Transverse colon (tissue), 4 donors: ENCODE data around the gene SLC35F6. TPM values are rescaled to one million over a fixed set of nuclear protein-coding genes. Genes with fewer than 3 reads are reported as not detected.

Source experiments
- DNase-seq: peaks from one replicate; pipeline ENCODE4 v3.0.0-alpha.2; 2019
- H3K27ac ChIP-seq, 4 donors: fragments of 200-600 bp; sonication (generic); 2 replicates each; pipeline ENCODE4 v1.5.1; 2016 to 2018; ENCODE audit warnings: inconsistent platforms in 4 of 4
- H3K27me3 ChIP-seq: fragments of 200-600 bp; sonication (generic); 2 replicates; pipeline ENCODE4 v1.5.1; 2017; ENCODE audit warnings: inconsistent platforms
- H3K36me3 ChIP-seq, 4 donors: fragments of 200-600 bp; sonication (generic); 2 replicates each; pipeline ENCODE4 v1.5.1; 2017 to 2019; ENCODE audit warnings: inconsistent platforms in 4 of 4
- H3K4me1 ChIP-seq, 4 donors: fragments of 200-600 bp; sonication (generic); 2 replicates each; pipeline ENCODE4 v1.5.1; 2017 to 2020; ENCODE audit warnings: inconsistent platforms in 4 of 4
- H3K4me3 ChIP-seq, 4 donors: fragments of 200-600 bp; sonication (generic); 1 replicate in 1 of 4; 2 replicates in 3 of 4; pipeline versions ENCODE4 v1.5.1 to v1.6.1; 2017 to 2019; ENCODE audit warnings: inconsistent platforms in 4 of 4
- H3K9me3 ChIP-seq, 2 donors: fragments of 200-600 bp; sonication (generic); 2 replicates each; pipeline ENCODE4 v1.5.1; 2017 to 2019; ENCODE audit warnings: inconsistent platforms in 2 of 2
- EP300 ChIP-seq: sonication (generic); formaldehyde crosslinking; IDR thresholded peaks from one replicate; pipeline ENCODE4 v1.6.1; 2017; ENCODE audit warnings: antibody characterized with exemption, low read depth
- POLR2A ChIP-seq: fragments of 450-650 bp; IDR thresholded peaks from one replicate; pipeline ENCODE4 v1.6.1; 2016; ENCODE audit warnings: antibody characterized with exemption, mild to moderate bottlenecking, moderate library complexity
- POLR2AphosphoS5 ChIP-seq, 3 donors: sonication (generic); formaldehyde crosslinking; IDR thresholded peaks; one replicate each; pipeline ENCODE4 v1.6.1; 2016; ENCODE audit warnings: antibody characterized with exemption in 3 of 3
- WGBS, 2 donors: methylation state at CpG; one replicate each; pipeline ENCODE4 v1.1.5; 2018; ENCODE audit warnings: low coverage in 1 of 2; 5-methylcytosine and 5-hydroxymethylcytosine counted together
- in situ Hi-C, 4 donors: fragments of 200-750 bp; cut with MboI; loops; one replicate each; pipeline versions ENCODE4 v1.15.0 to v1.15.1; 2017; ENCODE audit warnings: low sequenced_read_pairs in 3 of 4, low pct_ligation_motif_present in 1 of 4, low pct_unique_long_range_greater_than_20kb in 1 of 4
- intact Hi-C: fragments of 100-400 bp; cut with DNase I; formaldehyde crosslinking; loops from one replicate; pipeline ENCODE4 v1.15.1; 2023; ENCODE audit warnings: low total_unique reads
- total RNA-seq, 4 donors: library from RNA; depleted of rRNA; stranded (reverse); fragments of >200 nt; gene quantifications; one replicate each; pipeline ENCODE4 v1.1.0, GENCODE V29; 2016
- TF ChIP-seq, protein P1 (sequence below), 5 experiments: fragments of 200-600 bp in 3 of 5; fragments of 450-650 bp in 2 of 5; sonication (generic) in 3 of 5; IDR thresholded peaks; 1 replicate in 2 of 5; 2 replicates in 3 of 5; pipeline ENCODE4 v1.5.1; 2016 to 2017; ENCODE audit warnings: antibody characterized with exemption in 5 of 5, inconsistent platforms in 3 of 5, mild to moderate bottlenecking in 2 of 5, moderate library complexity in 1 of 5

SLC35F6 gene
- total RNA-seq, 4 donors from 2014 or later, result 23.3 to 36.3 (median 33.3) TPM

GRCh38 chr2:26782876-26783704 is 19.0 kb downstream of the SLC35F6 start:
- H3K27me3 ChIP-seq, result no peaks in the 10 kb centered on the region
- TF ChIP-seq, protein P1, sequence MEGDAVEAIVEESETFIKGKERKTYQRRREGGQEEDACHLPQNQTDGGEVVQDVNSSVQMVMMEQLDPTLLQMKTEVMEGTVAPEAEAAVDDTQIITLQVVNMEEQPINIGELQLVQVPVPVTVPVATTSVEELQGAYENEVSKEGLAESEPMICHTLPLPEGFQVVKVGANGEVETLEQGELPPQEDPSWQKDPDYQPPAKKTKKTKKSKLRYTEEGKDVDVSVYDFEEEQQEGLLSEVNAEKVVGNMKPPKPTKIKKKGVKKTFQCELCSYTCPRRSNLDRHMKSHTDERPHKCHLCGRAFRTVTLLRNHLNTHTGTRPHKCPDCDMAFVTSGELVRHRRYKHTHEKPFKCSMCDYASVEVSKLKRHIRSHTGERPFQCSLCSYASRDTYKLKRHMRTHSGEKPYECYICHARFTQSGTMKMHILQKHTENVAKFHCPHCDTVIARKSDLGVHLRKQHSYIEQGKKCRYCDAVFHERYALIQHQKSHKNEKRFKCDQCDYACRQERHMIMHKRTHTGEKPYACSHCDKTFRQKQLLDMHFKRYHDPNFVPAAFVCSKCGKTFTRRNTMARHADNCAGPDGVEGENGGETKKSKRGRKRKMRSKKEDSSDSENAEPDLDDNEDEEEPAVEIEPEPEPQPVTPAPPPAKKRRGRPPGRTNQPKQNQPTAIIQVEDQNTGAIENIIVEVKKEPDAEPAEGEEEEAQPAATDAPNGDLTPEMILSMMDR (IDR thresholded peaks at IDR 0.05), result no peak
- TF ChIP-seq EP300, result no peak
- peak in 2 of 3 donors; percentile 18 to 55 for TF ChIP-seq POLR2AphosphoS5 (IDR thresholded peaks at IDR 0.05)
- TF ChIP-seq POLR2A, result no peak
- peaks cover 0 to 48% (median 20%) of the 10 kb centered on the region in 4 donors for H3K4me1 ChIP-seq
- H3K9me3 ChIP-seq, result no peaks in the 10 kb centered on the region
- DNase-seq, result peak; percentile 67
- peak overlapping the region; percentile 44 to 71 (median 57) for H3K27ac ChIP-seq
- intact Hi-C loops (no loop called here), in situ Hi-C loops (no loop called here)
- peaks cover 0 to 27% (median 3%) of the 10 kb centered on the region in 4 donors for H3K36me3 ChIP-seq
- no peak overlapping the region for H3K4me3 ChIP-seq
- WGBS, 2 donors, result 55 to 57% methylated on average over 9 to 12 of the region's 12 CpGs

DNA sequence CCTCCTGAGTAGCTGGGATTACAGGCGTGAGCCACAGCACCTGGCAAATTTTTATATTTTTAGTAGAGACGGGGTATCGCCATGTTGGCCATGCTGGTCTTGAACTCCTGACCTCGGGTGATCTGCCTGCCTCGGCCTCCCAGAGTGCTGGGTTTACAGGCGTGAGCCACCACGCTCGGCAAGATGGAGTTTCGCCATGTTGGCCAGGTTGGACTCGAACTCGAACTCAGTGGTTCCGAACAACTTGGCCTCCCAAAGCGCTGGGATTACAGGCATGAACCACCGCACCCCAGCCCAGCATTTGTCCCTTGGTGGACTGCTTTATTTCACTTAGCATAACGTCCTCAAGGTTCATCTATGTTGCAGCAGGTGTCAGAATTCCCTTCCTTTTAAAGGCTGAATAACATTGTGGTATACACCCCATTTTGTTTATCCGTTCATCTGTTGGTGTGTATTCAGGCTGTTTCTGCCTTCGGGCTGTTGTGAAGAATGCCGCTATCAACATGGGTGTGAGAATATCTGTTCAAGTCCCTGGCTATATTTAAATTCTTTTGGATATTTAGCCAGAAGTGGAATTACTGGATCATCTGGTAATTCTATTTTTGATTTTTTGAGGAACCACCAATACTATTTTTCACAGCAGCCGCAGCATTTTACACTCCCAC is 20.6 kb downstream of the SLC35F6 start:
- Histone ChIP-seq H3K9me3 (no peaks in the 10 kb centered on the region), H3K27me3 (peaks cover 4% of the 10 kb centered on the region), H3K27ac (peak overlapping the region in 2 of 4 donors; percentile 65 to 70), H3K4me3 (no peak overlapping the region), H3K4me1 (peaks cover 0 to 36% (median 17%) of the 10 kb centered on the region in 4 donors), H3K36me3 (peaks cover 0 to 15% (median 0%) of the 10 kb centered on the region in 4 donors)
- no peak for TF ChIP-seq EP300
- no peak for TF ChIP-seq POLR2A
- TF ChIP-seq, protein P1 (IDR thresholded peaks at IDR 0.05), result no peak
- no peak for TF ChIP-seq POLR2AphosphoS5 (IDR thresholded peaks at IDR 0.05)
- DNase-seq, result no peak
- intact Hi-C loops (no loop called here), in situ Hi-C loops (no loop called here)
- WGBS, 2 donors, result 96 to 97% methylated on average over 4 to 19 of the region's 19 CpGs

DNA sequence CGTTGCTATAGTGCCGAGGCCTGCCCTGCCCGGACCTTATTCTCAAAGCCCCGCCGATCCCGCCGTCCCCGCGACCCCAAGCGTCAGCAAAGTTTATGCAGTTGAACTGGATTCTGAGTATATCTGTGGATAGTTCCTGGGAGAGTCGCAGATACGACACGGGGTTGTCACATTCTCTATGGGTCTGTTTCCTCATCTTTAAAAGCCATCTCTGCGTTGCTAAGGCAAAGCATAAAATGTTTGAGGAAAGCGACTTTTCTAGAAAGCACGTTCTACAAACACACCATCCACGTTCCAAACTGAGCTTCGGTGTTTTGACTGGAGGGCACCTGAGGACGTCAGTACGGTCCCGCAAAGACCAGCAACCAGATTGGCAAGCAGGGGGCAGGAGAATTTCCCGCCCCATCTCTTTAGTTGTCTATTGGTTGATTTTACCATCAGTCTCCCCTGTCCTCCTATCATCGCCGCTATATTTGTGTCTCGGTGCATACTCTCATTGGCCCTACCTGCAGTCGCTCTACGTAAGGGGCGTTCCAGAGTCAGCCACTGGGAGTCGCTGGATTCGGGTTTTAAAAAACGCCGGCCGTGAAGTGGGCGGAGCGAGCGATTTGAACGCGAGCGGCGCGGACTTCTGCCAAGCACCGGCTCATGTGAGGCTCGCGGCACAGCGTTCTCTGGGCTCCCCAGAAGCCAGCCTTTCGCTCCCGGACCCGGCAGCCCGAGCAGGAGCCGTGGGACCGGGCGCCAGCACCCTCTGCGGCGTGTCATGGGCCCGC is 21.5 kb downstream of the SLC35F6 start, which contains the start of gene CENPA:
TSS of gene CENPA (plus strand) at position 626 of the 776 bp plus-strand sequence. CDS start at position 767, 141 bp downstream.
- Histone ChIP-seq H3K27ac (peak within 1 kb of the TSS; percentile 61 to 77 (median 68)), H3K9me3 (no peaks in the 10 kb centered on the region), H3K27me3 (peaks cover 4% of the 10 kb centered on the region), H3K4me1 (peaks cover 0 to 29% (median 17%) of the 10 kb centered on the region in 4 donors), H3K4me3 (peak within 1 kb of the TSS; percentile 34 to 100 (median 78)), H3K36me3 (peaks cover 0 to 9% (median 0%) of the 10 kb centered on the region in 4 donors)
- in situ Hi-C loops (no loop called here), intact Hi-C loops (no loop called here)
- TF ChIP-seq EP300 (no peak), POLR2A (peak; percentile 30), POLR2AphosphoS5 (IDR thresholded peaks at IDR 0.05) (peak in 2 of 3 donors; percentile 64 to 80)
- TF ChIP-seq, protein P1 (IDR thresholded peaks at IDR 0.05), result peak; percentile 31 to 54 (median 35)
- DNase-seq, result peak; percentile 98
- 2 to 14% methylated on average over 3 to 51 of the region's 55 CpGs for WGBS, 2 donors
